Activated naive CD4-positive, alpha-beta T cell treated with anti-CD3 and anti-CD28 coated beads for 36 hours (primary cell): ENCODE data around the gene SPN. TPM values are rescaled to one million over a fixed set of nuclear protein-coding genes. Genes with fewer than 3 reads are reported as not detected.
"Not testable (repeated sequence)": the region's sequence is repeated elsewhere in the genome, so short reads cannot be mapped to it uniquely, and the experiment has no call there.

Experiments
- CTCF ChIA-PET: fragments of 350-600 bp; sonication (Branson Sonifier 250); formaldehyde crosslinking; loops from one replicate; lab custom pipeline; 2021; ENCODE audit warnings: antibody characterized with exemption; lab: Charles Lee
- DNase-seq: peaks from one replicate; pipeline ENCODE4 v3.0.0-alpha.2; 2020
- H3K27ac Mint-ChIP-seq: one replicate; pipeline ENCODE4 v1.8.0; 2021; ENCODE audit warnings: mild to moderate bottlenecking, mixed read lengths
- H3K27me3 Mint-ChIP-seq: one replicate; pipeline ENCODE4 v1.8.0; 2021; ENCODE audit warnings: low read depth, mixed read lengths
- H3K36me3 Mint-ChIP-seq: one replicate; pipeline ENCODE4 v1.8.0; 2021; ENCODE audit warnings: low read depth, mixed read lengths
- H3K4me1 Mint-ChIP-seq: one replicate; pipeline ENCODE4 v1.8.0; 2021; ENCODE audit warnings: low read depth, mixed read lengths
- H3K4me3 Mint-ChIP-seq: one replicate; pipeline ENCODE4 v1.8.0; 2021; ENCODE audit warnings: mild to moderate bottlenecking, moderate library complexity, mixed read lengths
- H3K9me3 Mint-ChIP-seq: one replicate; pipeline ENCODE4 v1.8.0; 2021; ENCODE audit warnings: mixed read lengths
- intact Hi-C: fragments of 100-400 bp; cut with micrococcal nuclease; formaldehyde crosslinking; loops from one replicate; pipeline ENCODE4 v1.15.1; 2023
- total RNA-seq, 2 experiments: library from RNA; stranded (reverse); gene quantifications; one replicate each; pipeline ENCODE4 v1.2.3, GENCODE V29; 2021

The SPN gene
- total RNA-seq, 2 experiments from 2014 or later, result 51.9 to 53.2 TPM

- intact Hi-C loops, H3K36me3 Mint-ChIP-seq, H3K27ac Mint-ChIP-seq, H3K4me3 Mint-ChIP-seq, DNase-seq, H3K9me3 Mint-ChIP-seq, H3K27me3 Mint-ChIP-seq, CTCF ChIA-PET: not testable (repeated sequence)
- peaks cover 16% of the 10 kb centered on the region for H3K4me1 Mint-ChIP-seq
Measured at GRCh38 chr16:29631658-29632057, 31.4 kb upstream of the SPN start.

GRCh38 chr16:29635902-29636301, 27.1 kb upstream of the SPN start:
- H3K27me3 Mint-ChIP-seq, H3K9me3 Mint-ChIP-seq, H3K4me3 Mint-ChIP-seq, CTCF ChIA-PET, intact Hi-C loops, H3K36me3 Mint-ChIP-seq, H3K4me1 Mint-ChIP-seq, H3K27ac Mint-ChIP-seq, DNase-seq: not testable (repeated sequence)

GRCh38 chr16:29636368-29636767, 26.7 kb upstream of the SPN start:
- H3K27ac Mint-ChIP-seq, CTCF ChIA-PET, H3K36me3 Mint-ChIP-seq, intact Hi-C loops, DNase-seq, H3K4me1 Mint-ChIP-seq, H3K27me3 Mint-ChIP-seq, H3K4me3 Mint-ChIP-seq, H3K9me3 Mint-ChIP-seq: not testable (repeated sequence)

GRCh38 chr16:29638751-29639150, 24.3 kb upstream of the SPN start:
- H3K4me1 Mint-ChIP-seq, result peaks cover 13% of the 10 kb centered on the region
- H3K27ac Mint-ChIP-seq, H3K27me3 Mint-ChIP-seq, CTCF ChIA-PET, H3K4me3 Mint-ChIP-seq, H3K9me3 Mint-ChIP-seq, H3K36me3 Mint-ChIP-seq, DNase-seq, intact Hi-C loops: not testable (repeated sequence)

- intact Hi-C loops, result loop anchor here (1.0 to 5.0 kb wide), 4 partner anchors 21 to 79 kb away; partner anchors contain the start of gene QPRT
- no peak overlapping the region for H3K4me3 Mint-ChIP-seq
- H3K36me3 Mint-ChIP-seq, result no peaks in the 10 kb centered on the region
- H3K27ac Mint-ChIP-seq, result no peak overlapping the region
- no peaks in the 10 kb centered on the region for H3K9me3 Mint-ChIP-seq
- CTCF ChIA-PET, result interaction anchor here (0.9 to 1.1 kb wide), 3 partner anchors 10 to 83 kb away, joined by 3 to 4 read pairs (median 3); no protein-coding TSS in a partner anchor
- DNase-seq, result peak; percentile 23
- no peaks in the 10 kb centered on the region for H3K27me3 Mint-ChIP-seq
- H3K4me1 Mint-ChIP-seq, result peaks cover 30% of the 10 kb centered on the region
Measured at GRCh38 chr16:29641561-29641960, 21.5 kb upstream of the SPN start.

- no peak overlapping the region for H3K27ac Mint-ChIP-seq
Measured at GRCh38 chr16:29643596-29643995, 19.5 kb upstream of the SPN start.

GRCh38 chr16:29644338-29644857, 18.6 kb upstream of the SPN start:
- no peak overlapping the region for H3K27ac Mint-ChIP-seq
- peaks cover 30% of the 10 kb centered on the region for H3K4me1 Mint-ChIP-seq
- H3K27me3 Mint-ChIP-seq, result no peaks in the 10 kb centered on the region
- intact Hi-C loops, result loop anchor here (5.0 kb wide), 1 partner anchor 33 kb away; the partner anchor contains the start of gene QPRT
- no peaks in the 10 kb centered on the region for H3K9me3 Mint-ChIP-seq
- no peak overlapping the region for H3K4me3 Mint-ChIP-seq
- DNase-seq, result no peak
- H3K36me3 Mint-ChIP-seq, result no peaks in the 10 kb centered on the region
- CTCF ChIA-PET, result interaction anchor here (0.6 kb wide), 1 partner anchor 37 kb away, joined by 3 read pairs; no protein-coding TSS in a partner anchor

More at GRCh38 chr16:29643596-29643995, 19.5 kb upstream of the SPN start:
- intact Hi-C loops, result loop anchor here (5.0 kb wide), 1 partner anchor 34 kb away; the partner anchor contains the start of gene QPRT
- Mint-ChIP-seq H3K4me1 (peaks cover 30% of the 10 kb centered on the region), H3K9me3 (no peaks in the 10 kb centered on the region), H3K36me3 (no peaks in the 10 kb centered on the region), H3K27me3 (no peaks in the 10 kb centered on the region), H3K4me3 (no peak overlapping the region)
- no peak for DNase-seq
- CTCF ChIA-PET, result no interaction called here

- DNase-seq, result peak; percentile 41
- Mint-ChIP-seq H3K36me3 (no peaks in the 10 kb centered on the region), H3K4me1 (peaks cover 35% of the 10 kb centered on the region), H3K4me3 (no peak overlapping the region), H3K27me3 (no peaks in the 10 kb centered on the region), H3K27ac (peak overlapping the region; percentile 75), H3K9me3 (no peaks in the 10 kb centered on the region)
- CTCF ChIA-PET, result interaction anchor here (0.6 to 0.8 kb wide), 2 partner anchors 27 to 386 kb away, joined by 3 read pairs; no protein-coding TSS in a partner anchor
- intact Hi-C loops, result loop anchor here (1.0 to 5.0 kb wide), 2 partner anchors 19 to 32 kb away; partner anchors contain the start of gene QPRT
Measured at GRCh38 chr16:29644973-29645693, 17.9 kb upstream of the SPN start.

GRCh38 chr16:29645694-29646187, 17.3 kb upstream of the SPN start:
- H3K9me3 Mint-ChIP-seq, result no peaks in the 10 kb centered on the region
- CTCF ChIA-PET, result interaction anchor here (0.6 to 0.8 kb wide), 2 partner anchors 27 to 386 kb away, joined by 3 read pairs; no protein-coding TSS in a partner anchor
- H3K27ac Mint-ChIP-seq, result peak overlapping the region; percentile 75
- peaks cover 32% of the 10 kb centered on the region for H3K4me1 Mint-ChIP-seq
- no peaks in the 10 kb centered on the region for H3K36me3 Mint-ChIP-seq
- H3K27me3 Mint-ChIP-seq, result no peaks in the 10 kb centered on the region
- H3K4me3 Mint-ChIP-seq, result no peak overlapping the region
- intact Hi-C loops, result loop anchor here (1.0 kb wide), 1 partner anchor 19 kb away; no protein-coding TSS in a partner anchor
- DNase-seq, result peak; percentile 35

GRCh38 chr16:29646947-29647346, 16.1 kb upstream of the SPN start:
- DNase-seq, result no peak
- intact Hi-C loops, result no loop called here
- no peaks in the 10 kb centered on the region for H3K36me3 Mint-ChIP-seq
- no peak overlapping the region for H3K4me3 Mint-ChIP-seq
- no peaks in the 10 kb centered on the region for H3K9me3 Mint-ChIP-seq
- no peak overlapping the region for H3K27ac Mint-ChIP-seq
- H3K27me3 Mint-ChIP-seq, result no peaks in the 10 kb centered on the region
- H3K4me1 Mint-ChIP-seq, result peaks cover 22% of the 10 kb centered on the region
- CTCF ChIA-PET, result no interaction called here

- no peak for DNase-seq
- H3K9me3 Mint-ChIP-seq, result no peaks in the 10 kb centered on the region
- CTCF ChIA-PET, result no interaction called here
- intact Hi-C loops, result no loop called here
- peaks cover 16% of the 10 kb centered on the region for H3K4me1 Mint-ChIP-seq
- no peak overlapping the region for H3K27ac Mint-ChIP-seq
- no peaks in the 10 kb centered on the region for H3K36me3 Mint-ChIP-seq
- no peaks in the 10 kb centered on the region for H3K27me3 Mint-ChIP-seq
- no peak overlapping the region for H3K4me3 Mint-ChIP-seq
Measured at GRCh38 chr16:29649588-29650494, 13.2 kb upstream of the SPN start.

GRCh38 chr16:29650771-29651170, 12.3 kb upstream of the SPN start:
- Mint-ChIP-seq H3K4me1 (peaks cover 7% of the 10 kb centered on the region), H3K27ac (no peak overlapping the region), H3K4me3 (no peak overlapping the region), H3K27me3 (no peaks in the 10 kb centered on the region), H3K36me3 (no peaks in the 10 kb centered on the region), H3K9me3 (no peaks in the 10 kb centered on the region)
- DNase-seq, result no peak
- CTCF ChIA-PET, result interaction anchor here (0.8 kb wide), 1 partner anchor 12 kb away, joined by 3 read pairs; the partner anchor contains the start of gene SPN
- intact Hi-C loops, result no loop called here
